HG03066 (cell line): Measurements from ENCODE around the gene IFI35.
"Not testable (repeated sequence)": the region's sequence is repeated elsewhere in the genome, so short reads cannot be mapped to it uniquely, and the experiment has no call there.

ENCODE experiments used
- ATAC-seq: cut with Tn5 transposase; IDR thresholded peaks from one replicate; pipeline ENCODE4 v1.9.1; 2021; ENCODE audit warnings: low read depth; ENCODE audit not compliant: unreplicated experiment

Gene IFI35

DNA sequence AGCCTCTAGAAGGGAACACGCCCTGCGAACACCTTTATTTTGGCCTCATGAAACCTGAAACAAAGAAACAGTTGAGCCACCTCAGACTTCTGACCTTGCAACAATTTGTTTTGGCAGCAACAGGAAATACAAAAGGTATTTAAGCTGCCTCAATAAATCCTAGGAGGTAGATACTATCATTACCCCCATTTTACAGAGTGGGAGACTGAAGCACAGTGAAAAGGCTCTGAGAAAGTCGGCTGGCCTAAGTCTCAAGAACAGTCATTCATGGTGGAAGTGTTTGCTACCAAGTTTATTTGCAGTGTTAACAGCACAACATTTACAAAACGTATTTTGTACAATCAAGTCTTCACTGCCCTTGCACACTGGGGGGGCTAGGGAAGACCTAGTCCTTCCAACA lies 37.4 kb downstream of the IFI35 start:
- no peak for ATAC-seq

DNA sequence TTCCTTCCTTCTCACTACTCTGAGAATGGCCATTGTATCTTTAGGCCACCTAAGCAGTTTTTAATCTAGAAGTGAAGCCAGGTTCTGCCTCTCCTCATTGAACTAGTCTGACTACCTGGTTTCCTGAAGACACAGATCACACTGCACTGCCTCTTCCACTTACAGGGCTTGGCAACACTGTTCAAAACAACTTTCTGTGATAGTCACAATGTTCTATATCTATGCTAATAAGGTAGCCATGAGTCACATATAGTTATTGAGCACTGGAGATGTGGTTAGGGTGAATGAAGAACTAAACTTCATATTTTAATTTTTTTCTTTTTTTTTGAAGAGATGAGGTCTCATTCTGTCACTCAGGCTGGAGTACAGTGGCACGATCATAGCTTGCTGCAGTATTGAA lies 45.4 kb downstream of the IFI35 start:
- ATAC-seq, result no peak

DNA sequence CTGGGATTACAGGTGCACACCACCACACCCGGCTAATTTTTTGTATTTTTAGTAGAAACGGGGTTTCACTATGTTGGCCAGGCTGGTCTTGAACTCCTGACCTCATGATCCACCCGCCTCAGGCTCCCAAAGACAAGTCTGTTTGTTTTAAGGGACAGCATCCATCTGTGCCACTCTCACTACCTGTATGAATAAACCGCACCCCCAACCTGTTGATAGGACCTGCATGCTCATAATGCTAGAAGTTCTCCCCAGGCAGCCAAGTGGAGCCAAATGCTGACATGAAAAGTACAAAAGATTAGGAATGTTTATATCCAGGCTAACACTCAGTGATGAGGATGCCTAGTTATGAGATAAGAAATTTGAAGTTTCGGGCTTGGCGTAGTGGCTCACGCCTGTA lies 46.4 kb downstream of the IFI35 start:
- not testable (repeated sequence) for ATAC-seq

DNA sequence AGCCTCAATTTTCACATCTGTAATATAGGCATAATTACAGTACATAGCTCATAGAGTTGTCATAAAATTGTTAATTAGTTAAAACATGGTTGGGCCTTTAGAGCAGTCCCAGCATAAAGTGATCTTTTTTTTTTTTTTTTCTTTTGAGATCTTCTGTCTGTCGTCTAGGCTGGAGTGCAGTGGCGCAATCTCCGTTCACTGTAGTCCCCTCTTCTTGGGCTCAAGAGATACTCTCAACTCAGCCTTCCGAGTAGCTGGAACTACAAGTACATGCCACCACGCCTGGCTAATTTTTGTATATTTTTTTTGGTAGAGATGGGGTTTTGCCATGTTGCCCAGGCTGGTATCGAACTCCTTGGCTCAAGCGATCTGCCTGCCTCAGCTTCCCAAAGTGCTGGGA lies 49.5 kb downstream of the IFI35 start:
- ATAC-seq, result no peak

DNA sequence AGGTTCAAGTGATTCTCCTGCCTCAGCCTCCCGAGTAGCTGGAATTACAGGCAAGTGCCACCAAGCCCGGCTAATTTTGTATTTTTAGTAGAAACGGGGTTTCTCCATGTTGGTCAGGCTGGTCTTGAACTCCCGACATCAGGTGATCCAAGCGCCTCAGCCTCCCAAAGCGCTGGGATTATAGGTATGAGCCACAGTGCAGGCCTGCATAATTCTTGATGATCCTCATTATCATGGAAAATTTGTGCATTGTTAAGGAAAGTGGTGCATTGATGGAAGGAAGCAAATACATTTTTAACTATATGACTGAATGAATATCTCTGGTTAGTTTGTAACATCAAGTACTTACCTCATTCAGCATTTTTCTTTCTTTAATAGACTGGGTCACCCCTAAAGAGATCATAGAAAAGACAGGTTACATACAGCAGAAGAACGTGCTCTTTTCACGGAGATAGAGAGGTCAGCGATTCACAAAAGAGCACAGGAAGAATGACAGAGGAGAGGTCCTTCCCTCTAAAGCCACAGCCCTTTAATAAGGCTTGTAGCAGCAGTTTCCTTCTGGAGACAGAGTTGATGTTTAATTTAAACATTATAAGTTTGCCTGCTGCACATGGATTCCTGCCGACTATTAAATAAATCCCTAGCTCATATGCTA lies 56.5 kb downstream of the IFI35 start:
- no peak for ATAC-seq
